ENCODE measurements around the gene FAM156A. TPM values are rescaled to one million over a fixed set of nuclear protein-coding genes. Genes with fewer than 3 reads are reported as not detected.
"Not testable (repeated sequence)": the region's sequence is repeated elsewhere in the genome, so short reads cannot be mapped to it uniquely, and the experiment has no call there.

FAM156A gene
- total RNA-seq, 2 experiments from 2014 or later = 22.6 to 25.1 TPM

GRCh38 chrX:52945838-52946494 is 12.4 kb downstream of the FAM156A start:
- H3K4me3 Mint-ChIP-seq; CTCF ChIA-PET; H3K4me1 Mint-ChIP-seq; H3K9me3 Mint-ChIP-seq (ENCODE audit: low read depth); DNase-seq; H3K27me3 Mint-ChIP-seq; H3K36me3 Mint-ChIP-seq; ATAC-seq; H3K27ac Mint-ChIP-seq: not testable (repeated sequence)

- H3K4me3 Mint-ChIP-seq; H3K27me3 Mint-ChIP-seq; CTCF ChIA-PET; DNase-seq; H3K9me3 Mint-ChIP-seq (ENCODE audit: low read depth); H3K27ac Mint-ChIP-seq; ATAC-seq; H3K36me3 Mint-ChIP-seq; H3K4me1 Mint-ChIP-seq: not testable (repeated sequence)
Measured at GRCh38 chrX:52941728-52942127, 16.6 kb downstream of the FAM156A start.

GRCh38 chrX:52940704-52941103 is 17.6 kb downstream of the FAM156A start:
- ATAC-seq; H3K36me3 Mint-ChIP-seq; H3K27ac Mint-ChIP-seq; H3K4me3 Mint-ChIP-seq; DNase-seq; CTCF ChIA-PET; H3K9me3 Mint-ChIP-seq (ENCODE audit: low read depth); H3K4me1 Mint-ChIP-seq; H3K27me3 Mint-ChIP-seq: not testable (repeated sequence)

- Mint-ChIP-seq H3K4me3 (peak overlapping the region; percentile 91), H3K27ac (peak overlapping the region; percentile 99), H3K4me1 (peaks cover 14% of the 10 kb centered on the region)
- H3K27me3 Mint-ChIP-seq; DNase-seq; H3K9me3 Mint-ChIP-seq (ENCODE audit: low read depth); ATAC-seq; CTCF ChIA-PET; H3K36me3 Mint-ChIP-seq: not testable (repeated sequence)
Measured at GRCh38 chrX:52935470-52935784, 22.9 kb downstream of the FAM156A start.

- CTCF ChIA-PET = no interaction called here
- peak overlapping the region; percentile 99 for H3K27ac Mint-ChIP-seq
- H3K4me3 Mint-ChIP-seq = peak overlapping the region; percentile 91
Measured at GRCh38 chrX:52934704-52935469, 23.4 kb downstream of the FAM156A start.

GRCh38 chrX:52933976-52934703 is 24.2 kb downstream of the FAM156A start:
- no peaks in the 10 kb centered on the region for H3K9me3 Mint-ChIP-seq (ENCODE audit: low read depth)
- no peak for DNase-seq
- CTCF ChIA-PET = interaction anchor here (1.0 kb wide), 1 partner anchor 11 kb away, joined by 3 read pairs; no protein-coding TSS in a partner anchor
- peaks cover 14% of the 10 kb centered on the region for H3K4me1 Mint-ChIP-seq
- peak overlapping the region; percentile 91 for H3K4me3 Mint-ChIP-seq
- peaks cover 5% of the 10 kb centered on the region for H3K27me3 Mint-ChIP-seq
- no peak for ATAC-seq
- H3K27ac Mint-ChIP-seq = peak overlapping the region; percentile 99
- H3K36me3 Mint-ChIP-seq = no peaks in the 10 kb centered on the region

More at GRCh38 chrX:52934704-52935469, 23.4 kb downstream of the FAM156A start:
- peak; percentile 97 for ATAC-seq
- no peaks in the 10 kb centered on the region for H3K9me3 Mint-ChIP-seq (ENCODE audit: low read depth)
- no peaks in the 10 kb centered on the region for H3K27me3 Mint-ChIP-seq
- peaks cover 14% of the 10 kb centered on the region for H3K4me1 Mint-ChIP-seq
- no peaks in the 10 kb centered on the region for H3K36me3 Mint-ChIP-seq
- DNase-seq = peak; percentile 95

- Mint-ChIP-seq H3K9me3 (ENCODE audit: low read depth) (no peaks in the 10 kb centered on the region), H3K36me3 (no peaks in the 10 kb centered on the region), H3K4me3 (no peak overlapping the region), H3K4me1 (peaks cover 14% of the 10 kb centered on the region), H3K27ac (no peak overlapping the region), H3K27me3 (peaks cover 8% of the 10 kb centered on the region)
- ATAC-seq = no peak
- CTCF ChIA-PET = interaction anchor here (1.0 kb wide), 1 partner anchor 10 kb away, joined by 3 read pairs; no protein-coding TSS in a partner anchor
- DNase-seq = no peak
Measured at GRCh38 chrX:52933213-52933612, 25.1 kb downstream of the FAM156A start.

GRCh38 chrX:52930214-52930613 is 28.1 kb downstream of the FAM156A start:
- H3K27ac Mint-ChIP-seq; ATAC-seq; H3K4me3 Mint-ChIP-seq; H3K9me3 Mint-ChIP-seq (ENCODE audit: low read depth); DNase-seq; CTCF ChIA-PET; H3K36me3 Mint-ChIP-seq: not testable (repeated sequence)
- Mint-ChIP-seq H3K4me1 (peaks cover 15% of the 10 kb centered on the region), H3K27me3 (peaks cover 19% of the 10 kb centered on the region)

- no peaks in the 10 kb centered on the region for H3K9me3 Mint-ChIP-seq (ENCODE audit: low read depth)
- CTCF ChIA-PET = interaction anchor here (1.0 kb wide), 1 partner anchor 10 kb away, joined by 3 read pairs; no protein-coding TSS in a partner anchor
Measured at GRCh38 chrX:52923781-52924241, 34.5 kb downstream of the FAM156A start.

GRCh38 chrX:52914704-52915103 is 43.6 kb downstream of the FAM156A start:
- ATAC-seq = not testable (repeated sequence)

More at GRCh38 chrX:52923781-52924241, 34.5 kb downstream of the FAM156A start:
- DNase-seq (no peak), ATAC-seq (no peak)
- Mint-ChIP-seq H3K4me1 (peaks cover 16% of the 10 kb centered on the region), H3K4me3 (no peak overlapping the region), H3K27ac (no peak overlapping the region), H3K27me3 (peaks cover 13% of the 10 kb centered on the region), H3K36me3 (no peaks in the 10 kb centered on the region)

GRCh38 chrX:52913681-52914080 is 44.6 kb downstream of the FAM156A start:
- H3K27me3 Mint-ChIP-seq = not testable (repeated sequence)

More at GRCh38 chrX:52914704-52915103, 43.6 kb downstream of the FAM156A start:
- H3K4me1 Mint-ChIP-seq; H3K27me3 Mint-ChIP-seq; DNase-seq; H3K9me3 Mint-ChIP-seq (ENCODE audit: low read depth); CTCF ChIA-PET; H3K4me3 Mint-ChIP-seq; H3K27ac Mint-ChIP-seq; H3K36me3 Mint-ChIP-seq: not testable (repeated sequence)

GRCh38 chrX:52909313-52909969 is 48.9 kb downstream of the FAM156A start:
- ATAC-seq; DNase-seq; H3K9me3 Mint-ChIP-seq (ENCODE audit: low read depth); H3K36me3 Mint-ChIP-seq; H3K4me1 Mint-ChIP-seq; H3K27ac Mint-ChIP-seq; H3K27me3 Mint-ChIP-seq; CTCF ChIA-PET; H3K4me3 Mint-ChIP-seq: not testable (repeated sequence)

More at GRCh38 chrX:52913681-52914080, 44.6 kb downstream of the FAM156A start:
- H3K27ac Mint-ChIP-seq; CTCF ChIA-PET; ATAC-seq; H3K4me3 Mint-ChIP-seq; H3K36me3 Mint-ChIP-seq; H3K9me3 Mint-ChIP-seq (ENCODE audit: low read depth); DNase-seq; H3K4me1 Mint-ChIP-seq: not testable (repeated sequence)

GRCh38 chrX:52907900-52908299 is 50.4 kb downstream of the FAM156A start:
- H3K27ac Mint-ChIP-seq; H3K27me3 Mint-ChIP-seq; H3K4me3 Mint-ChIP-seq; H3K9me3 Mint-ChIP-seq (ENCODE audit: low read depth); H3K36me3 Mint-ChIP-seq; CTCF ChIA-PET; H3K4me1 Mint-ChIP-seq; ATAC-seq; DNase-seq: not testable (repeated sequence)
